SJCRH30 (cell line): ENCODE data around the gene BHLHE23. TPM values are rescaled to one million over a fixed set of nuclear protein-coding genes. Genes with fewer than 3 reads are reported as not detected.
"Not testable (repeated sequence)": the region's sequence is repeated elsewhere in the genome, so short reads cannot be mapped to it uniquely, and the experiment has no call there.

Source experiments
- DNase-seq, 2 experiments: peaks; one replicate each; pipeline ENCODE4 v3.0.0-alpha.2; 2015 to 2020
- H3K27ac ChIP-seq: fragments of 250-450 bp; sonication (Bioruptor Pico); 2 replicates; pipeline ENCODE4 v1.5.1; 2020; ENCODE audit warnings: mild to moderate bottlenecking, moderate library complexity
- H3K27me3 ChIP-seq: fragments of 250-450 bp; sonication (Bioruptor Pico); 2 replicates; pipeline ENCODE4 v1.5.1; 2020; ENCODE audit warnings: mild to moderate bottlenecking, moderate library complexity
- H3K36me3 ChIP-seq: fragments of 250-450 bp; sonication (Bioruptor Pico); 2 replicates; pipeline ENCODE4 v1.5.1; 2020; ENCODE audit warnings: mild to moderate bottlenecking, moderate library complexity
- H3K4me1 ChIP-seq: fragments of 250-450 bp; sonication (Bioruptor Pico); 2 replicates; pipeline ENCODE4 v1.5.1; 2020; ENCODE audit warnings: mild to moderate bottlenecking, moderate library complexity
- H3K4me3 ChIP-seq: fragments of 250-450 bp; sonication (Bioruptor Pico); 2 replicates; pipeline ENCODE4 v1.5.1; 2020; ENCODE audit warnings: mild to moderate bottlenecking, moderate library complexity
- H3K9me3 ChIP-seq: fragments of 250-450 bp; sonication (Bioruptor Pico); replicated peaks from 2 replicates; pipeline ENCODE4 v1.5.1; 2020; ENCODE audit warnings: mild to moderate bottlenecking, moderate library complexity
- total RNA-seq: library from RNA; depleted of rRNA; stranded (reverse); fragments of >200 nt; shearing (Covaris generic); gene quantifications from 2 replicates; pipeline ENCODE4 v1.2.3, GENCODE V29; 2014

BHLHE23 gene
- total RNA-seq, 1 experiment from 2014 or later = not detected

DNA sequence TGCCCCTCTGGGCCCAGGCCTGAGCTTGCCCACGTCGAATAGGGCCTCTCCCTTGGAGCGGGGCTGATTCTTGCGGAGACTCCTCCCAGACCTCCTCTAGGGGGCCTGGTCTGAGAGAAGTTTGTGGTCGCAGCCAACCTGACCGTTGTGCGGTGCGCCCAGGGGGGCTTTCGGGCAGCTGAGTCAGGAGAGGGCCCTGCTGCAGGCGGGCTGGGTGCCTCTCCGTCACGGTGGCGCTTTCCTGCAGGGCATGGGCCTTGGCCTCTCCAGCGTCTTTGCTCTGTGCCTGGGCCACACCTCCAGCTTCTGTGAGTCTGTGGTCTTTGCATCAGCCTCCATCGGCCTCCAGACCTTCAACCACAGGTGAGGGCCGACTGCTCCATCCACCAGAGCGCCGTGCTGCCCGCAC, 41.4 kb downstream of the BHLHE23 start:
- H3K27me3 ChIP-seq = peaks cover 40% of the 10 kb centered on the region

GRCh38 chr20:62964700-62965099, 42.1 kb downstream of the BHLHE23 start:
- Histone ChIP-seq H3K9me3 (no peaks in the 10 kb centered on the region), H3K4me3 (no peak overlapping the region), H3K4me1 (peaks cover 25% of the 10 kb centered on the region), H3K27ac (no peak overlapping the region), H3K36me3 (no peaks in the 10 kb centered on the region), H3K27me3 (peaks cover 33% of the 10 kb centered on the region)
- no peak for DNase-seq

More for the DNA sequence above, 41.4 kb downstream of the BHLHE23 start:
- no peaks in the 10 kb centered on the region for H3K36me3 ChIP-seq
- DNase-seq = peak in 1 of 2 experiments; percentile 57
- peaks cover 24% of the 10 kb centered on the region for H3K4me1 ChIP-seq
- no peaks in the 10 kb centered on the region for H3K9me3 ChIP-seq
- no peak overlapping the region for H3K4me3 ChIP-seq
- H3K27ac ChIP-seq = no peak overlapping the region

DNA sequence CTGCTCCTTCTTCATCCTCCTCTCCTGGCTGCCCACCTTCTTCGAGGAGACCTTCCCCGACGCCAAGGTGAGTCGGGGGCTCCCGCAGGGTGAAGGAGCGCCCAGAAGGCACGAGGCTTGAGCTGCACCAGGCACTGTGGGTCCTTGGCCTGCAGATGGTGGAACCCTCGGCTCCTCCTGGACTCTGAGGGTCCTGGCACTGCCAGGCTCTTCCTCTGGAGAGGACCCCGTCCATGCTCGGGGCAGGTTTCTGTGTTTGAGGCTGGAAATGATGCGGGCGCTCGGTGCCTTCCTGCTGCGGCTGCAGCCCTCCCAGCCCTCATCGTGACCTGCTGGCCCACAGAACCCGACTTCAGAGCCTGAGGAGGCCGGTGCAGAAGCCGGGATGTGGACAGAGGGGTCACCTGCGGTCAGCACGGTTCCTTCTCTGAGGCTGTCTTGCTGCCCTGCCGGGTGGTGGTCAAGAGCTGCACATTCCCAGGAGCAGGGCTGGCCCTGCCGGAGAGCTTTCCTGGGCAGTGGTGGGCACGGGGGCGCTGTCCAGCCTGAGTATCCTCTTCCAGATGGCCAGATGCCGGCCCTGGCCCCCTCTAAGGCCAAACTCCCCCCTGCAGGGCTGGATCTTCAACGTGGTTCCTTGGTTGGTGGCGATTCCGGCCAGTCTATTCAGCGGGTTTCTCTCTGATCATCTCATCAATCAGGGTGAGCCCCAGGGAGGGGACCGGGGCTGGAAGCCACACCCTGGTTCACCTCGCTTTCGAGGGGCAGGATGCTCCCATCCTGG, 43.0 kb downstream of the BHLHE23 start:
- Histone ChIP-seq H3K27ac (no peak overlapping the region), H3K4me3 (no peak overlapping the region), H3K9me3 (no peaks in the 10 kb centered on the region), H3K4me1 (peaks cover 25% of the 10 kb centered on the region), H3K36me3 (no peaks in the 10 kb centered on the region), H3K27me3 (peaks cover 24% of the 10 kb centered on the region)
- no peak for DNase-seq

DNA sequence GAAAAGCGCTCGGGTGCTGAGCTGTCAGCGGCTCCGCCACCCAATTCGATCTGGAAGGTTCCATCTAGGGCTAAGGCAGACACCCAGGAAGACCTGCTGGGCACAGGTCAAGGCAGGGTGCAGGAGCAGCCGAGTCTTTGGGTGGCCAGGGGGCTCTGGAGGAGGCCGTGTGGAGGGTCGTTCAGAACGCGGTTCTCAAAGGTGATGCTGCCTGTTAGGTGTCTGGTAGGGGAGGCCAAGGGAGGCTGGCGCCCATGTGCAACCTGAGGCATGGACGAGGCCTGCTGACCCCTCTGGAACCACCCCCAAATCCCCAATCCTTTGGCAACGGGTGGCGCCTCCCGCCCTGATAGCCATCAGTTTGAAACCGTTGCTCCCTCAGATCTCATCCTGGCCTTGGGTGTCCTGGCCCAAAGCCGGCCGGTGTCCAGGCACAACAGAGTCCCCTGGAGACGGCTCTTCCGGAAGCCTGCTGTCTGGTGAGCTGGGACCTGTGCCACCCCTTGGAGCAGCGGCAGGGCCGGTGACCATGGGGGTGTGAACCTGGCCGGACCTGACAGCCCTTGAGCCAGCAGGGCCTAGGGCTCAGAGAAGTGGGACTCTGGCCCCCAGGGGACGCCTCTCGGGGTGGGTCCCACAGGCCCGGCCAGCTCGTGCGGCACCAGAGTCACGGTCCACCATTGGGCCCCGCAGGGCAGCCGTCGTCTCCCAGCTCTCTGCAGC, 43.7 kb downstream of the BHLHE23 start:
- peaks cover 25% of the 10 kb centered on the region for H3K4me1 ChIP-seq
- H3K36me3 ChIP-seq = no peaks in the 10 kb centered on the region
- no peaks in the 10 kb centered on the region for H3K9me3 ChIP-seq
- DNase-seq = no peak
- no peak overlapping the region for H3K27ac ChIP-seq
- H3K4me3 ChIP-seq = no peak overlapping the region
- peaks cover 16% of the 10 kb centered on the region for H3K27me3 ChIP-seq

- DNase-seq = no peak
- Histone ChIP-seq H3K9me3 (no peaks in the 10 kb centered on the region), H3K4me1 (peaks cover 25% of the 10 kb centered on the region)
These were observed 44.4 kb downstream of the BHLHE23 start for GRCh38 chr20:62962221-62962879.

DNA sequence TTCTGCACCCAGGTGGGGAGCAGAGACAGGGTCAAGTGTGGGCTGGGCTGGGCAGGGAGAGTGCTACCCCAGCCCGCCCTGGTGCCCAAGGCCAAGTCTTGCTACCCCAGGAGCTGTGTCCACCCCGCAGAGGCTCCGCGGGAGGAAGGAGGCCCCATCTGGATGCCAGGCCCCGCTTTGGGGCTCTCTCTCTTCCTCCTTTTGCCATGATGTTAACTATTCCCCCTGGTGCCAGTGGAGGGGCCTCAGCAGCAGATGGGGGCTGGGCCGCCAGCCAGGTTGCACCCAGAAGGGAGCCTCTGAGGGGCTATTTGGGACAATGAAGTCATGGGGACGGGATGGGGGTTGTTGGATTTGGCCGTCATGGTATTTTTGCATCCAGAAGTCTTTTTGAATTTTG, 45.0 kb downstream of the BHLHE23 start:
- Histone ChIP-seq H3K27ac (peak overlapping the region; percentile 55), H3K4me1 (peaks cover 25% of the 10 kb centered on the region), H3K4me3 (peak overlapping the region; percentile 54), H3K36me3 (no peaks in the 10 kb centered on the region), H3K9me3 (no peaks in the 10 kb centered on the region), H3K27me3 (peaks cover 8% of the 10 kb centered on the region)
- DNase-seq = no peak

More at GRCh38 chr20:62962221-62962879, 44.4 kb downstream of the BHLHE23 start:
- H3K27ac ChIP-seq = peak overlapping the region; percentile 55; the same call in 1 of the 2 replicates
- peak overlapping the region; percentile 54 for H3K4me3 ChIP-seq
- H3K36me3 ChIP-seq = no peaks in the 10 kb centered on the region
- peaks cover 14% of the 10 kb centered on the region for H3K27me3 ChIP-seq

- peak; percentile 100 for DNase-seq
- no peaks in the 10 kb centered on the region for H3K36me3 ChIP-seq
- H3K27me3 ChIP-seq = peaks cover 5% of the 10 kb centered on the region
- H3K4me1 ChIP-seq = peaks cover 25% of the 10 kb centered on the region
- peak overlapping the region; percentile 54 for H3K4me3 ChIP-seq
- H3K9me3 ChIP-seq = no peaks in the 10 kb centered on the region
- H3K27ac ChIP-seq = peak overlapping the region; percentile 55
These were observed 45.4 kb downstream of the BHLHE23 start for GRCh38 chr20:62961310-62961783.

GRCh38 chr20:62960446-62961309, 46.1 kb downstream of the BHLHE23 start:
- H3K36me3 ChIP-seq, H3K27ac ChIP-seq, H3K27me3 ChIP-seq, H3K9me3 ChIP-seq: not testable (repeated sequence)
- H3K4me3 ChIP-seq = peak overlapping the region; percentile 41
- peaks cover 25% of the 10 kb centered on the region for H3K4me1 ChIP-seq
- DNase-seq = peak; percentile 92 to 94

GRCh38 chr20:62959998-62960436, 46.7 kb downstream of the BHLHE23 start:
- Histone ChIP-seq H3K27ac (no peak overlapping the region), H3K36me3 (no peaks in the 10 kb centered on the region), H3K4me3 (no peak overlapping the region), H3K4me1 (peaks cover 18% of the 10 kb centered on the region), H3K9me3 (no peaks in the 10 kb centered on the region), H3K27me3 (peaks cover under 1% of the 10 kb centered on the region)
- DNase-seq = peak in 1 of 2 experiments; percentile 27

GRCh38 chr20:62959101-62959971, 47.4 kb downstream of the BHLHE23 start:
- peak in 1 of 2 experiments; percentile 21 for DNase-seq
- Histone ChIP-seq H3K36me3 (no peaks in the 10 kb centered on the region), H3K27ac (no peak overlapping the region), H3K4me3 (no peak overlapping the region), H3K9me3 (no peaks in the 10 kb centered on the region), H3K4me1 (peaks cover 20% of the 10 kb centered on the region), H3K27me3 (no peaks in the 10 kb centered on the region; the same call in 1 of the 2 replicates)

GRCh38 chr20:62958388-62959100, 48.2 kb downstream of the BHLHE23 start:
- no peaks in the 10 kb centered on the region for H3K36me3 ChIP-seq
- no peak overlapping the region for H3K4me3 ChIP-seq
- peaks cover 23% of the 10 kb centered on the region for H3K4me1 ChIP-seq
- no peak overlapping the region for H3K27ac ChIP-seq
- DNase-seq = peak in 1 of 2 experiments; percentile 9
- no peaks in the 10 kb centered on the region for H3K27me3 ChIP-seq
- no peaks in the 10 kb centered on the region for H3K9me3 ChIP-seq

DNA sequence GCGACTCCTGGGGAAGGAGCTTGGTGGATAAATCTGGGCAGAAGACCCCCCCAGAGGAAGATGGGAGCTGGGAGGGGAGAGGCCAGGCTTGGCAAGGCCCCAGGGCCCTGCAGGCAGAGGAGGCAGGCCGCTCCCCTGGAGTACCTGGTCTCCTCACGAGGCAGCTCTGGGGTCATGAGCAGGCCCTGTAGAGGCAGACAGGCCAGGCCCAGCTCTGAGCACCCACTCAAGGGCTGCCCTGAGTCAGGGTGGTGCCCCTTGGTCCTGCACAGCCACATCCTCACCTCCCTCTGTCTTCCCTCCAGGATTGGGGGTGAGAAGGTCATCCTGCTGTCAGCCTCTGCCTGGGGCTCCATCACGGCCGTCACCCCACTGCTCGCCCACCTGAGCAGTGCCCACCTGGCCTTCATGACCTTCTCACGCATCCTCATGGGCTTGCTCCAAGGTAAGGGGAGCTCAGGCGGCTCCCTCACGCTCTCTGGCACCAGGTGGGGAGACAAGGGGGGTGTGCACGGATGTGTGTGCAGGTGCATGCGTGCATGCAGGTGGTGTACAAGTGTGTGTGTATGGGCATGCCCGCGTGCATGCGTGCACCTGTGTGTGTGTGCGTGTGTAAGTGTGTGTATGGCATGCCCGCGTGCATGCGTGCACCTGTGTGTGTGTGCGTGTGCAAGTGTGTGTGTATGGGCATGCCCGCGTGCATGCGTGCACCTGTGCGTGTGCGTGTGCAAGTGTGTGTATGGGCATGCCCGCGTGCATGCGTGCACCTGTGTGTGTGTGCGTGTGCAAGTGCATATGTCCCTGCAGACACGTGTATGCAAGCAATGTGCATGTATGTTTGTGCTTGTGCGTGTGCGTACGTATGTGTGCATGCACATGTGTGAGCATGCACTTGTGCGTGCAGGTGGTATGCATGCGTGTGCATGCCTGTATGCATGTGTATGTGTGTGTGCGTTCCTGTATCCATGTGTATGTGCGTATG, 49.3 kb downstream of the BHLHE23 start:
- DNase-seq = peak in 1 of 2 experiments; percentile 16
- peaks cover 25% of the 10 kb centered on the region for H3K4me1 ChIP-seq
- H3K27me3 ChIP-seq = no peaks in the 10 kb centered on the region
- no peaks in the 10 kb centered on the region for H3K36me3 ChIP-seq
- H3K4me3 ChIP-seq = no peak overlapping the region
- H3K9me3 ChIP-seq = no peaks in the 10 kb centered on the region
- H3K27ac ChIP-seq = no peak overlapping the region
